Fibroblast of skin of left biceps (primary cell): Measurements from ENCODE around the gene PBX3.

ENCODE experiments used
- DNase-seq, 2 experiments: peaks; one replicate each; pipeline ENCODE4 v3.0.0-alpha.2; 2013; ENCODE audit warnings: low read depth in 2 of 2

The PBX3 gene

GRCh38 chr9:125747053-125747764 is at the start of gene PBX3:
TSS of gene PBX3 (plus strand) at chr9:125747373.
- no peak for DNase-seq

GRCh38 chr9:125699870-125700269 is 47.3 kb upstream of the PBX3 start:
- no peak for DNase-seq

GRCh38 chr9:125700791-125701190 is 46.4 kb upstream of the PBX3 start:
- DNase-seq: no peak

- peak; percentile 19 to 33 for DNase-seq
Measured at GRCh38 chr9:125701351-125701750, 45.8 kb upstream of the PBX3 start.

- no peak for DNase-seq
Measured at GRCh38 chr9:125703662-125704061, 43.5 kb upstream of the PBX3 start.

GRCh38 chr9:125705893-125706292 is 41.3 kb upstream of the PBX3 start:
- no peak for DNase-seq

DNA sequence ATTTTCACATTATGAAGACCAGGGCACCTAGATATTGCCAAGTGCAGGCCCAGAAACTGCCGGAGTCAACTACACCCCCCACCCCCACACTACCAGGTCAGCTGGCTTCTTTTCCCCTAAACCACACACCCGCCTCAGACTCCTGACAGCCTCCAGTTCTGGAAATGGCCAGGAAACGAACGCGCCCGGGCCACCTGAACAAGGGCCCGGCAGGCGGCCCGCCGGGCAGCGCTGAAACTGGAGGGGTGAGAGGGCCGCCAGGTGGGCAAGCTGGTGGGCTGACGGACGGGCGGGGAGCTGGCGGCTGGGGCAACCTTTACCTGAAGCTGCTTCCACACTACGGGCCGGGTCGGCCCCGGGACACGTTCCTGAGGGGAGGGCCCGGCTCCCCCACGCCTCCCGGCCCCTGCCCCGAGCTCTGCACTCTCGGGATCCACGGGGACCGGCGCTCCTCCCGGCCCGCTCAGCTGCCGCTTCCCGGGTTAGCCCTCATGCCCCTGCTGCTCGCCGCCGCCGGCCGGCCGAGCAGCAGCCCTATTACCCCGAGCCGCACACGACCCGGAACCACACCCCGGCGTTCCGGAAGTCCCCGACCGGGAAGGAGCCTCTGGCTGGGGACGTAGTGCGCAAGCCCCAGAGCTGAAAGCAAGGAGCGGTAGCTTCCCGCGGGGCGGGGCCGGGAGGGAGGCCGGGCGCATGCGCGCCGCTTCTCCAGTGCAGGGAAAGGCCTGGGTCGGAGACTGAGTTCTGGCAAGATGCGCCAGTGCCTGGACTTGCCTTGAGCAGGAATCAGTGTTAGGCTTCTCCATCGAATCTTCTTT is 40.3 kb upstream of the PBX3 start, which contains the start of gene MAPKAP1:
Gene MAPKAP1 (minus strand): TSS at position 558 of the 821 bp plus-strand sequence. CDS start 34,634 bp downstream, outside the sequence.
- DNase-seq: peak; percentile 87 to 90

GRCh38 chr9:125707472-125707804 is 39.7 kb upstream of the PBX3 start:
- DNase-seq: no peak

GRCh38 chr9:125726456-125727132 is 20.6 kb upstream of the PBX3 start:
- no peak for DNase-seq

- no peak for DNase-seq
Measured at GRCh38 chr9:125730168-125730567, 17.0 kb upstream of the PBX3 start.

- no peak for DNase-seq
Measured at GRCh38 chr9:125732562-125732961, 14.6 kb upstream of the PBX3 start.

GRCh38 chr9:125739436-125739835 is 7.7 kb upstream of the PBX3 start:
- DNase-seq: no peak

DNA sequence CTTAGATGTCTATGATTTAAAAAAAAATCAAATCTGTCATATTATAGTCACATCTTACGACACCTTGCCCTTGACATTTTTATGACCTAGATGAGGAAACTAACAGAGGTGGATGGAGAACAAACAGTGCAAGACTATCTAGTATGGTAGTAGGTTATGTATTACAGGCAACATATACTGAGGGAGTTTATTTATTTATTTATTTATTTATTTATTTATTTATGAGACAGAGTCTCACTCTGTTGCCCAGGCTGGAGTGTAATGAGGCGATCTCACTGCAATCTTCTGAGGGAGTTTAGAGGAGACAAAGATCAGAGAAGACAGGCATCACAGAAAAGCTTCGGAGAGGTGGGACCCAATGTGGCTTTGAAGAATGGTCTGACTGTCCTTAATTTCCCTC is 4.5 kb upstream of the PBX3 start:
- no peak for DNase-seq

GRCh38 chr9:125743682-125744428 is 3.3 kb upstream of the PBX3 start:
- no peak for DNase-seq

DNA sequence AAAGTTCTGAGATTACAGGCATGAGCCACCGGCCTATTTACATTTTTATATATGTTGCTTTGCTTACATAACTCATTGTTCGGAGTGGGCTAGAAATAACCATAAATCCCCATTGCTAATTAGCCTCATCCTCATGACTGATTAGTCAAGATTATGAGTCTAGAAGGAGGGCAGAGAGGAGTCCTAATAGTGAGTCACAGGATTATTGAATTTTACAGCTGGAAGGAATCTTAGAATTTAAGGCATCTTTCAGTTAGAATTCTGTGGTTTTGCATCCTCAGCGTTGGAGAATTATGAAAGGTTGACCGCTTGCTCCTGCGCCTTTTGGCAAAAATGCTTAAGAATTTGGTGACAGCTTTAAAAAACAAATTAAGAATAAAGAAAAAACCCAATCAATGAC is 2.6 kb upstream of the PBX3 start:
- DNase-seq: peak; percentile 71 to 72

- no peak for DNase-seq
Measured at GRCh38 chr9:125745018-125745417, 2.2 kb upstream of the PBX3 start.

DNA sequence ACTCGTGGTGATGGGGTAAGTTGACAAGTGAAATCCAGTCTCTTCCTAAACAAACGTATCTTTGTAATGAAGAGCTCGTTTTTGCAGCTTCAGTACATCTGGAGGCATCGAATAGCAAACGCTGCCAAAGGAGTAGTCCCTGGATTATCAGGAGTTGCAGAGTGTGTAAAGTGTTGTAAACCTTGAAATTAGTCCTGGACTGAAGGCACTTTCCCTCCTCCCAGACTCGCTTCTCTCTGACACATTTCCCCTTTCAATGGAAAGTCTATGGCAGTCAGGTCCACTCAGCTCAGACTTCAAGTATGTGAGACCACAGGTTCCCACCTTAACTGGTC is 1.5 kb upstream of the PBX3 start:
- DNase-seq: no peak

DNA sequence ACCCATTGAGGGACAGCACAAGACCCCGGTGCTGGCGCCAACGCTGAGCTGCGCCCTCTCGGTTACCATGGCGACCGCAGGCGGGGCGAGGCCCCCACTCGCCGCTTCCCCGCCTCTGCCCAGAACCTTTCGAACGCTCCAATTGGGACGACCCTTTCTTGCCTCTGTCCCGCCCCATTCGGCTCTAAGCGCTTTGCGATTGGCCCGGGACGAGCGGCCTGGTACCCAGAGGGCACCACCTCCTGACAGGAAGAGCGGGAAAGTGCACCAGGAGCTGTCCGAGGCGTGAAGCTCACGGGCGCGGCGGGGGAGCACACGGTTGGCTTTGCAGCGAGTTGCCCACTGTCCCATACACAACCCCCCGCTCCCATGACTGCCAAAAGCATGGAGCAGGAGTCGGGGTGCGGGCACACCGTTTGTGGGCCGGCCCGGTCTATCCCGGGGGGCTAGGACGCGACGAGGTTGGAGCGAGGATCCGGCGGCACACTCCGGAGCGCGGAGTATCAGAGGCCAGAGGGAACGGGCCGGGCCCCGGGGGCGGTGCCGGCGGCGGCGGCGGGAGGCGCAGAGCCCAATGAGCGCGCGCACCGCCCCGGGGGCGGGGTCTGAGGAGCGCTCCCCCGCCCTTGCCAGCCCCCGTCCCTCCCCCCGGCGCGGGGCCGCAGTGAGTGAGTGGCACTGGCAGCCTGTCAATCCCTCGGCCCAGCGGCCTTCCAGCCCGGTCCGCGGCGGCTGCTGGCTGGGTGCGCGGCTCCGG is 978 bp upstream of the PBX3 start:
- peak; percentile 70 to 74 for DNase-seq

GRCh38 chr9:125746774-125747052 is 460 bp upstream of the PBX3 start:
- DNase-seq: no peak

DNA sequence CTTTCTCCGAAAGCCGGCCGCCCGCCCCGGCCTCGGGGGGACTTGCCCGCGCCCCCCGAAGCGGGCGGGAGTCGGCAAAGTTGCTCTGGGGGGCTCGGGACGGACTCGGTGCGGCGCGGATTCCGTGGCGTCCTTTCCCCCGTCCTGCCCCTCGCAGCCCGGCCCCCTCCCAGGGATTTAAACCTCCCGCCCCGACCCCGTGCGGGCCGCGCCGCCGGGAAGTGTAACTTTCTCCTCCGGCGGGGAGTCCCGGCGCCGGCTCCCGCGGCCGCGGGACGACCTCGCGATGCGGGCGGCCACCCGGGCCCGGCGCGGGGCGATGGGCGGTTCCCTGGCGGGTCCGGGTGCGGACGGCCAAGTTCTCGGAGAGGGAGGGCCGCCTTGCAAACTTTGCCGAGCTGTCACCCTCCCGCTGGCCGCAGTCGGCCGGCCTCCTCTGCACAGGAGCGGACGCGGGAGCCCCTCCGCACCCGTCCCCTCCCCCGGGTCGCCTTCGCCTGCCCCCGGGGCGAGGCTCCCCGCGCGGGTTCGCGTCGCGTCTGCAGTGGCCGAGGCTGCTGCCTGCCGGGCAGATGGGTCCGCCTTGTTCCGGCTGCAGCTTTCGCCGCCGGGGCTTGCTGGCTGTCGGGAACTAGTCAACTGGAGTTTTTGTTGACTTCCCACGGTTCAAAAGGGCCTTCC is 732 bp downstream of the PBX3 start:
- DNase-seq: no peak
